ENCODE results near the gene SNED1.

Gene SNED1

GRCh38 chr2:240997856-240998705 is at the start of gene SNED1:
SNED1 (plus strand) TSS chr2:240998618; CDS start chr2:240998838, 220 bp downstream.
- peak; percentile 67 to 85 for DNase-seq

GRCh38 chr2:240948905-240949790 is 49.3 kb upstream of the SNED1 start:
- no peak for DNase-seq

GRCh38 chr2:240949791-240950705 is 48.4 kb upstream of the SNED1 start:
- no peak for DNase-seq

GRCh38 chr2:240951045-240951594 is 47.3 kb upstream of the SNED1 start:
- no peak for DNase-seq

- DNase-seq, result no peak
Measured at GRCh38 chr2:240952496-240953246, 45.7 kb upstream of the SNED1 start.

GRCh38 chr2:240953426-240954410 is 44.7 kb upstream of the SNED1 start:
- DNase-seq, result no peak

- DNase-seq, result no peak
Measured at GRCh38 chr2:240954436-240955305, 43.7 kb upstream of the SNED1 start.

GRCh38 chr2:240955306-240956170 is 42.9 kb upstream of the SNED1 start:
- DNase-seq, result no peak

- no peak for DNase-seq
Measured at GRCh38 chr2:240956171-240956934, 42.1 kb upstream of the SNED1 start.

GRCh38 chr2:240956935-240957655 is 41.3 kb upstream of the SNED1 start:
- no peak for DNase-seq

- DNase-seq, result no peak
Measured at GRCh38 chr2:240957656-240958365, 40.6 kb upstream of the SNED1 start.

- no peak for DNase-seq
Measured at GRCh38 chr2:240958366-240959213, 39.8 kb upstream of the SNED1 start.

- DNase-seq, result no peak
Measured at GRCh38 chr2:240959214-240959940, 39.0 kb upstream of the SNED1 start.

GRCh38 chr2:240959941-240960308 is 38.5 kb upstream of the SNED1 start:
- no peak for DNase-seq

All from inflammatory macrophage treated with lipopolysaccharide for 1 hour (primary cell).